Measurements from ENCODE around the gene FAM3A.

Gene FAM3A

DNA sequence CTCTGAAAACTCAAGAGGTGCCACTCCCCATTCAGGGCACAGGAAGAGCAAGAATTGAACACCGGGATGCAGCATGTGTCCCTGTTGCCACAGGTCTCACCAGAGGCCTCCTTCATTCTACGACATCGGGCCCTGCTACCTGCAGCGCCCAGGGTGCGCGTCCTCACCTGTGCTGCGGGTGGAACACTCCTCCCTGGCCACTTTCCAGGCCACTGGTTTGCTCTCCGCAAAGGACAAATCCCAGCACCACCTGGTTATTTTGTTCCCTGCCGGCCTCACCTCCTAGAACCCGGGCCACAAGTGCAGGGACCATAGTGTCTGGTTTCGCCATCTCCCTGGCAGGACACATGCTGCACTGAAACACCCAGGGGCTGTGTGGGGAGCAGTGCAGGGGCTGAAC, 14.3 kb upstream of the FAM3A start:
- FAIRE-seq, result no peak
- no peak for DNase-seq (ENCODE audit: insufficient read length)

GRCh38 chrX:154529206-154529612, 13.2 kb upstream of the FAM3A start:
- no peak for TF ChIP-seq POLR2AphosphoS5 (IDR thresholded peaks at IDR 0.05; ENCODE audit: low read depth, low read length)
- TF ChIP-seq POLR2A (IDR thresholded peaks at IDR 0.05; ENCODE audit: low read depth, low read length), result no peak
- TF ChIP-seq TAF1 (IDR thresholded peaks at IDR 0.05; ENCODE audit: borderline replicate concordance, low read depth, low read length), result no peak
- DNase-seq (ENCODE audit: insufficient read length) (no peak), FAIRE-seq (no peak)

More for the DNA sequence above, 14.3 kb upstream of the FAM3A start:
- no peak for TF ChIP-seq TAF1 (IDR thresholded peaks at IDR 0.05; ENCODE audit: borderline replicate concordance, low read depth, low read length)
- TF ChIP-seq POLR2A (IDR thresholded peaks at IDR 0.05; ENCODE audit: low read depth, low read length), result no peak
- no peak for TF ChIP-seq POLR2AphosphoS5 (IDR thresholded peaks at IDR 0.05; ENCODE audit: low read depth, low read length)

DNA sequence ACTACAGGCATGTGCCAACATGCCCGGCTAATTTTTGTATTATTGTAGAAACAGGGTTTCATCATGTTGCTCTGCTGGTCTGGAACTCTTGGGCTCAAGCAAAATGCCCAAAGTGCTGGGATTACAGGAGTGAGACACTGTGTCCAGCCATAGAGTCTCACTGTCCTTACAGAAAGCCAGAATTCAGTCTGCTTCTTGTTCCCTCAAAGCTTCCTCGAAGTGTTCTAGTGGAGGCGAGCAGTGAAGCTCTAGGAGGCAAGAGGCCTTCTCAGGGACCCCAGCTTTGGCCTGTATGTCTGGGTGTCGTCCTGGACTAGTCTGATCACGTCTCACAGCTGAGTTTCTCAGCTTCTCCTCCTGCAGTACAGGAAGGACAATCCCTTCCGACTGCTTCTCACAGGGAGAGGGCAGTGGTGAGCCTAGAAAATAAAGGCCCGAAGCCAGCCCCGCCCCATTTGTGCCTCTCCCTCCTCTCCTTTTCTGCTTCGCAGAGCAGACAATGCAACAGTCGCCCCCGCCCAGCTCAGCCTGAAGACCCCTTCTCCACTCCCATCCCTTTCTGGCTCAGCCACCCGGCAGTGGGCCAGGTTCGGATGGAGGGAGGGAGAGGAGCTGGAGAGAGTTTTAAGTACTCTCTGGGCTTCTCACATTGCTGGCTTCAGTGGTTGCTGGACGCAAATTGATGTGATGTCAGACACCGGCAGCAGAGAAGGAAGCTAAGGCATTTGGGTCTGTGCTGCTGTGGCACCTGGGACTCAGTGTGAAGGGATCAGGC, 11.1 kb upstream of the FAM3A start:
- peak; percentile 47 for DNase-seq (ENCODE audit: insufficient read length)
- TF ChIP-seq POLR2A (IDR thresholded peaks at IDR 0.05; ENCODE audit: low read depth, low read length), result peak; percentile 28; the same call in 1 of the 2 replicates
- no peak; the same call in 1 of the 2 replicates for TF ChIP-seq POLR2AphosphoS5 (IDR thresholded peaks at IDR 0.05; ENCODE audit: low read depth, low read length)
- no peak for TF ChIP-seq TAF1 (IDR thresholded peaks at IDR 0.05; ENCODE audit: borderline replicate concordance, low read depth, low read length)
- peak; percentile 87 for FAIRE-seq

DNA sequence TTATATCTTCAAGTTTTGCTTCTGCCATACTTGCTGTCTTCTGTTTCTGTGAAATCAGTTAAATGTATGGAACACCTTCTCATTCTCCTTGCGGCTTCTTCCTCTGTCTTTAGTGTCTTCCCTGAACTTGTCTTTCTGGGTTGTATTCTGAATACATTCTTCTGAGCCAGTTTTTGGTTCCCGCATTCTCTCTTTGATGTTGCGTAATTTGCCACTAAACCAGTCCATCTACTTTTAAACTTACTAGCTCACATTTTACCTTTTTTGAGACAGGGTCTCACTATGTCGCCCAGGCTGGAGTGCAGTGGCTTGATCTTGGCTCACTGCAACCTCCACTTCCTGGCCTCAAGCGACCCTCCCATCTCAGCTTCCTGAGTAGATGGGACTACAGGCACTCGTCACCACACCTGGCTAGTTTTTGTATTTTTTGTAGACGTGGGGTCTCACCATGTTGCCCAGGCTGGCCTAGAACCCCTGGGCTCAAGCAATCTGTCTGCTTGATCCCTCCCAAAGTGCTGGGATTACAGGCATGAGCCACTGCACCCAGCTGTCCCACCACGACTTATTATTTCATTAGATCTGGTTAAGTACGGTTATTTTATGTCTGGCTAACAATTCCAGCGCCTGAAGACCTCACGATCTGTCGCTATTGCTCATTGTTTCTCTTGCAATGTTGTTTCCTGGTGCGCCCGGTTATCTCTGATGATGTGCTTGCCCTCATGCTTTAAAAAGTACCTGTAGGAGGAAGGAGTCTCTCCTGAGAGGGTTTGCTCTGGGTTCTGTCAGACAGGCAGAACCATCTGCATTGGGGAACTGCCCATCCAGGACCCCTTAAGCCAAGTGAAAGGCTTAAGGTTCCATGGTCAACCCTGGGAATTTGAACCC, 9.8 kb upstream of the FAM3A start:
- DNase-seq (ENCODE audit: insufficient read length) (no peak), FAIRE-seq (no peak)

GRCh38 chrX:154519389-154519788, 3.4 kb upstream of the FAM3A start:
- FAIRE-seq, result no peak
- DNase-seq (ENCODE audit: insufficient read length), result no peak
- TF ChIP-seq POLR2AphosphoS5 (IDR thresholded peaks at IDR 0.05; ENCODE audit: low read depth, low read length) (no peak), POLR2A (IDR thresholded peaks at IDR 0.05; ENCODE audit: low read depth, low read length) (no peak), TAF1 (IDR thresholded peaks at IDR 0.05; ENCODE audit: borderline replicate concordance, low read depth, low read length) (no peak)

More for the DNA sequence above, 9.8 kb upstream of the FAM3A start:
- no peak for TF ChIP-seq POLR2A (IDR thresholded peaks at IDR 0.05; ENCODE audit: low read depth, low read length)
- TF ChIP-seq TAF1 (IDR thresholded peaks at IDR 0.05; ENCODE audit: borderline replicate concordance, low read depth, low read length), result no peak
- TF ChIP-seq POLR2AphosphoS5 (IDR thresholded peaks at IDR 0.05; ENCODE audit: low read depth, low read length), result no peak

DNA sequence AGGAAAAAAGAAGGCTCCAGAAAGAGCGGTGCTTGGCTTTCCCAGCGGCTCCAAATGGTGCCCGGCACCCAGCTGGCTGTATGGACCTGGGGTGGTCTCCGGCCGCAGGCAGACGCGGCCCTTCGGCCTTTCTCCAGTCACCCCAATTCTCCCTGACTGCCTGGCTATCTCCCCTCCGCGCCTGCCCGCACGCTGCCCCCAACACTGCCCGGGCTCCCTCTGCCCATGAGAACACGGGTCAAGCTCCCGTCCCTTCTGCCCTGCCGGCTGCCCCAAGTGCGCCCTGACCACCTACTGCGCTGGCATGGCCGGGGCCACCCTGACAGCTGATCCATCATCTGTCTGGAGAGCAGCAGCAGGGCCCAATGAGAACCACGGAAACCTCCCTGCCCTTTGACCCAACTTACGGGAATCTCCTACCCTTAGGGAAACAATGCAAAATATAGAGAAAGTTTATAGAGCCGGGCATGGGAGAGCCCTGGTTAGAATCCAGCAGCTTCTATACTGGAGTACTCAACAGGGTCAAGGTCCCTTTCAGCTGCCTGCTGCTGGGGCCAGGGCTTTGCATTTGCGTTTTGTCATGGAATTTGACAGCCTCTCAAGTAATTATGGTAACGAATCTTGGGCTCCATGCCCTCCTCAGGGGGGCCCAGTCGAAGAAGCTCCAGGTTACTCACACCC, 1.2 kb upstream of the FAM3A start:
- FAIRE-seq, result no peak
- DNase-seq (ENCODE audit: insufficient read length), result no peak
- no peak for TF ChIP-seq POLR2A (IDR thresholded peaks at IDR 0.05; ENCODE audit: low read depth, low read length)

DNA sequence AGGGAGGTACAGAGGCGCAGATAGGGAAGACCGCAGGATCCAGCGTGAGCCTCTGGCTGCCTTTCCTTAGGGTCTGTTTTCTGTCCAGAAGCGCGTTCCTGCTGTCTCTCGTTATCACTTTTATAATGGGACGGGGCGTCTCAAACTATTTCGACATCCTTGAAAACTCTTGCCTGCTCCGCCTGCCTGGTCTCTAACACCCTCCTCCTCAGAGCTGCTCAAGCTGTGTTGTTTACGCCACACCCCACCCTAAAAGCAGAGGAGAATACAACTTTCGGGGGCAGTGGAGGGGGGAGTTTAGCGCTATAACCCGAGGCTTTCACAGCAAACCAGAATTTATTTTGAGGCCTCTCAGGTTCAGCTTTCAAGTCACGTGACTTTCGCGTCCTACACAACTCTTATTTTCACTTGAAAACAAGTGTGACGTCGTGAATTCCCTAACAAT, 646 bp upstream of the FAM3A start:
- FAIRE-seq, result no peak
- DNase-seq (ENCODE audit: insufficient read length), result no peak
- no peak for TF ChIP-seq POLR2A (IDR thresholded peaks at IDR 0.05; ENCODE audit: low read depth, low read length)
- TF ChIP-seq POLR2AphosphoS5 (IDR thresholded peaks at IDR 0.05; ENCODE audit: low read depth, low read length), result no peak
- no peak for TF ChIP-seq TAF1 (IDR thresholded peaks at IDR 0.05; ENCODE audit: borderline replicate concordance, low read depth, low read length)

- TF ChIP-seq POLR2A (IDR thresholded peaks at IDR 0.05; ENCODE audit: low read depth, low read length) (no peak; the same call in 1 of the 2 replicates), TAF1 (IDR thresholded peaks at IDR 0.05; ENCODE audit: borderline replicate concordance, low read depth, low read length) (no peak), POLR2AphosphoS5 (IDR thresholded peaks at IDR 0.05; ENCODE audit: low read depth, low read length) (no peak)
- FAIRE-seq, result peak; percentile 14
- DNase-seq (ENCODE audit: insufficient read length), result no peak
Observed at GRCh38 chrX:154515090-154515965, 704 bp downstream of the FAM3A start.

DNA sequence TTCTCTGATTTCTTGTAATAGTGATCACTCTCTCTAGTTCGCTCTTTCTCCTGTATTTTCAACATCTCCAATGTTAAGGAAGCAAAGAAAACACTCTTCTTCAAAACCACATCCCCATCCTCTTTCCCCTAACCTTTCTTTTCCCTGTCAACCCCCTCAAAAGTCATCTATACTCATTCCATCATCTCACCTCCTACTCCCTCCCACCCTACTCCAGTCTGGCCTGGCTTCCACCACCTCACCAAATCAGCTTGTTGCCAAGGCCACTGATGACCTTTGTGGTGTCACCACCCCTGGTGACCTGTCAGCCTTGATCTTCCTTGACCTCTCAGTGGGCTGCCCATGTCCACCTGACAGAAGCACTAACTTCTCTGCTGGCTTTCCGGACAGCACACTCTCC, 2.3 kb downstream of the FAM3A start:
- no peak for DNase-seq (ENCODE audit: insufficient read length)
- TF ChIP-seq POLR2AphosphoS5 (IDR thresholded peaks at IDR 0.05; ENCODE audit: low read depth, low read length) (no peak), POLR2A (IDR thresholded peaks at IDR 0.05; ENCODE audit: low read depth, low read length) (no peak), TAF1 (IDR thresholded peaks at IDR 0.05; ENCODE audit: borderline replicate concordance, low read depth, low read length) (no peak)
- FAIRE-seq, result no peak

- FAIRE-seq, result no peak
- DNase-seq (ENCODE audit: insufficient read length), result no peak
- TF ChIP-seq TAF1 (IDR thresholded peaks at IDR 0.05; ENCODE audit: borderline replicate concordance, low read depth, low read length) (no peak), POLR2A (IDR thresholded peaks at IDR 0.05; ENCODE audit: low read depth, low read length) (no peak), POLR2AphosphoS5 (IDR thresholded peaks at IDR 0.05; ENCODE audit: low read depth, low read length) (no peak)
Observed at GRCh38 chrX:154512879-154513553, 3.0 kb downstream of the FAM3A start.
